Activated B cell treated with CpG ODN at 0.5 μM for 24 hours (primary cell): ENCODE data around the gene PSKH1. TPM values are rescaled to one million over a fixed set of nuclear protein-coding genes. Genes with fewer than 3 reads are reported as not detected.

Experiments used
- ATAC-seq: fragments of 200-7000 bp; cut with Tn5 transposase; one replicate; pipeline ENCODE4 v1.10.0; 2021; ENCODE audit warnings: low read depth, mild to moderate bottlenecking, moderate library complexity
- CTCF ChIA-PET: fragments of 350-600 bp; sonication (Branson Sonifier 250); formaldehyde crosslinking; loops from one replicate; lab custom pipeline; 2021; ENCODE audit warnings: antibody characterized with exemption; lab: Charles Lee
- POLR2A ChIA-PET: fragments of 350-600 bp; sonication (Branson Sonifier 250); formaldehyde crosslinking; loops from one replicate; lab custom pipeline; 2021; ENCODE audit warnings: antibody characterized with exemption; lab: Charles Lee
- DNase-seq: peaks from one replicate; pipeline ENCODE4 v3.0.0; 2022
- H3K27ac Mint-ChIP-seq: one replicate; pipeline ENCODE4 v1.8.0; 2020; ENCODE audit warnings: mixed read lengths
- H3K27me3 Mint-ChIP-seq: one replicate; pipeline ENCODE4 v1.8.0; 2021; ENCODE audit warnings: mixed read lengths
- H3K36me3 Mint-ChIP-seq: one replicate; pipeline ENCODE4 v1.8.0; 2021; ENCODE audit warnings: low read depth, mixed read lengths
- H3K4me1 Mint-ChIP-seq: one replicate; pipeline ENCODE4 v1.8.0; 2021; ENCODE audit warnings: mixed read lengths
- H3K4me3 Mint-ChIP-seq: one replicate; pipeline ENCODE4 v1.8.0; 2020; ENCODE audit warnings: mild to moderate bottlenecking, mixed read lengths
- H3K9me3 Mint-ChIP-seq: one replicate; pipeline ENCODE4 v1.8.0; 2020; ENCODE audit warnings: mixed read lengths
- intact Hi-C: fragments of 100-400 bp; cut with micrococcal nuclease; formaldehyde crosslinking; loops from one replicate; pipeline ENCODE4 v1.15.1; 2024
- total RNA-seq: library from RNA; stranded (reverse); gene quantifications from 2 replicates; pipeline ENCODE4 v1.2.3, GENCODE V29; 2022
- TF ChIP-seq, protein P1 (sequence below): fragments of 200-600 bp; IDR thresholded peaks from one replicate; pipeline ENCODE4 v1.8.0; 2022; ENCODE audit warnings: antibody characterized with exemption, mild to moderate bottlenecking

Gene PSKH1
- total RNA-seq, 1 donor from 2014 or later: 22.0 TPM

DNA sequence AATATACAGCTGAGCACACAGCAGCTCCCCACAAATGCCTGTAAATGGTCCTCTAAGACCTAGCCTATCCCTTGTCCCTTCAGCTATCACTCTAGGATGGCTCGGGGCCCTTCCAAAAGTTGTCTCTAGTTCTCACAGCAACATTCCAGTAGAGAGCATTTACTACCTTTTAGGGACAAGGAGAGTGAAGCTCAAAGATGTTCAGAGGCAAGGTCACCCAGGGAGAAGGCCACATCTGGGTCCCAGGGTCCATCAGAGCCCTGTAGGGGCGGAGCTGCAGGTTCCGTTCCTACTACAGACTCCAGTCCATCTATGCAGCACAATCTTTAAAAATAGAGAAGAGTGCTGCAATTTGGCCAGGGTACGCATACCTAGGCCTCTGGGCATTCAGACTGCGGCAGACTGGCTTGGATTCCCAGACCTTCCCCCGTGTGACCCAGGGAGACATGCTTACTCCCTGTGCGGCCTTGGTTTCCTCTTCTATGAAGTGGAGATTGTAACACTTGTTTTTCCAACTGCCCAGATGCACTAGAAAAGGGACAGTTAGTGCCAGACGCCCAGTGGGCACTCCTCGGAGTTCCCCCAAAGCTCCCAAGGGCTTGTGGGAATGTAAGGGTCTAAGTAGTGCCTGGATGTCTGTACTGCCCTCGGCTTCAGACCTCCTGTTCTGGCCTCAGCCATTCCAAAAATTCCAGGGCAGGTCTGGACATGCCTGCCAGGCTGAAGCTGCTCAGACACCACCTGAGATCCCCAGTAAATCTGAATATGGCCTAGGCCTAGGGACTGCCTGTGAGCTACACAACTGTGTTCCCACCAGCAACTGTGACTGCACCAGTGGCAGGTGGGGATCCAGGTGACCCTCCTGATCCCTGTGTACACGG is 72.9 kb downstream of the PSKH1 start:
- H3K27ac Mint-ChIP-seq: no peak overlapping the region
- ATAC-seq: no peak
- H3K36me3 Mint-ChIP-seq: peaks cover 19% of the 10 kb centered on the region
- H3K27me3 Mint-ChIP-seq: no peaks in the 10 kb centered on the region
- H3K9me3 Mint-ChIP-seq: no peaks in the 10 kb centered on the region
- ChIA-PET CTCF (interaction anchor here (0.5 to 1.5 kb wide), 4 partner anchors 75 to 275 kb away, joined by 3 read pairs; no protein-coding TSS in a partner anchor), POLR2A (interaction anchor here (0.6 to 1.5 kb wide), 3 partner anchors 30 to 255 kb away, joined by 3 to 9 read pairs (median 4); partner anchors contain the start of gene PSMB10)
- H3K4me3 Mint-ChIP-seq: no peak overlapping the region
- no peak for DNase-seq
- TF ChIP-seq, protein P1, sequence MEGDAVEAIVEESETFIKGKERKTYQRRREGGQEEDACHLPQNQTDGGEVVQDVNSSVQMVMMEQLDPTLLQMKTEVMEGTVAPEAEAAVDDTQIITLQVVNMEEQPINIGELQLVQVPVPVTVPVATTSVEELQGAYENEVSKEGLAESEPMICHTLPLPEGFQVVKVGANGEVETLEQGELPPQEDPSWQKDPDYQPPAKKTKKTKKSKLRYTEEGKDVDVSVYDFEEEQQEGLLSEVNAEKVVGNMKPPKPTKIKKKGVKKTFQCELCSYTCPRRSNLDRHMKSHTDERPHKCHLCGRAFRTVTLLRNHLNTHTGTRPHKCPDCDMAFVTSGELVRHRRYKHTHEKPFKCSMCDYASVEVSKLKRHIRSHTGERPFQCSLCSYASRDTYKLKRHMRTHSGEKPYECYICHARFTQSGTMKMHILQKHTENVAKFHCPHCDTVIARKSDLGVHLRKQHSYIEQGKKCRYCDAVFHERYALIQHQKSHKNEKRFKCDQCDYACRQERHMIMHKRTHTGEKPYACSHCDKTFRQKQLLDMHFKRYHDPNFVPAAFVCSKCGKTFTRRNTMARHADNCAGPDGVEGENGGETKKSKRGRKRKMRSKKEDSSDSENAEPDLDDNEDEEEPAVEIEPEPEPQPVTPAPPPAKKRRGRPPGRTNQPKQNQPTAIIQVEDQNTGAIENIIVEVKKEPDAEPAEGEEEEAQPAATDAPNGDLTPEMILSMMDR: no peak
- H3K4me1 Mint-ChIP-seq: peaks cover 28% of the 10 kb centered on the region
- intact Hi-C loops: no loop called here

DNA sequence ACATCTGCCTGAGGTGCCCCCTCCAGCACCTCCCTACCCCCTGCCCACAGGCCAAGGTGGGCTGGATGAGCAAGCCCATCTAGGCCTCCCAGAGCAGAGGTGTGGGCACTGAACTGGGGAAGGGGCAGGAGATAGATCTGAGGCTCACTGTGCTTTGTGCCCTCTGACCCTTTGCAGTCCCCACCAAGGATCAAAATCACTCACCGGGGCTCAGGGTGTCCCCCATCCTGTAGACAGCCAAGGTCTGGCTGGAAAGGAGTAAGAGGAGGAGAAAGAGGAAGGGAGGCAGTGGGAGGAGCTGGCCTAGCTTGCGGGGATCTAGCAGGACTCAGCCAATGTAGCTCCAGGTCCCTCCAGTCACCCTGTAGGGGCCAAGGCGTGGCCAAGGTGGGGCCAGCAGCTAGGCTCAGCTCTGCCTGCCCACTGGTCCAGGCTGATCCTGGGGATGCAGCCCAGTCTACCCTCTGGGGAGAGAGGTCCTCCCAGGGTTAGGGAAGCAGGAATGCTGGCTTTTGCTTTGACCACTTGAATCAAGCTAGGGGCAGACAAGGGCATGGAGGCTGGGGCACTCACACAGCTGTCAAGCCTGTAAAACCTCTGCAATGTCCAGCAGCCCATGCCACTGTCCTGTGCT is 73.6 kb downstream of the PSKH1 start:
- intact Hi-C loops: no loop called here
- Mint-ChIP-seq H3K36me3 (peaks cover 13% of the 10 kb centered on the region), H3K9me3 (no peaks in the 10 kb centered on the region), H3K27ac (no peak overlapping the region), H3K27me3 (no peaks in the 10 kb centered on the region), H3K4me3 (peak overlapping the region; percentile 96), H3K4me1 (peaks cover 28% of the 10 kb centered on the region)
- DNase-seq: no peak
- POLR2A ChIA-PET: interaction anchor here (0.6 to 3.0 kb wide), 3 partner anchors 30 to 254 kb away, joined by 4 to 25 read pairs (median 4); partner anchors contain the start of gene PSMB10
- TF ChIP-seq, protein P1: no peak
- ATAC-seq: no peak
- CTCF ChIA-PET: interaction anchor here (0.6 to 1.8 kb wide), 2 partner anchors 74 kb away, joined by 3 to 5 read pairs; no protein-coding TSS in a partner anchor

DNA sequence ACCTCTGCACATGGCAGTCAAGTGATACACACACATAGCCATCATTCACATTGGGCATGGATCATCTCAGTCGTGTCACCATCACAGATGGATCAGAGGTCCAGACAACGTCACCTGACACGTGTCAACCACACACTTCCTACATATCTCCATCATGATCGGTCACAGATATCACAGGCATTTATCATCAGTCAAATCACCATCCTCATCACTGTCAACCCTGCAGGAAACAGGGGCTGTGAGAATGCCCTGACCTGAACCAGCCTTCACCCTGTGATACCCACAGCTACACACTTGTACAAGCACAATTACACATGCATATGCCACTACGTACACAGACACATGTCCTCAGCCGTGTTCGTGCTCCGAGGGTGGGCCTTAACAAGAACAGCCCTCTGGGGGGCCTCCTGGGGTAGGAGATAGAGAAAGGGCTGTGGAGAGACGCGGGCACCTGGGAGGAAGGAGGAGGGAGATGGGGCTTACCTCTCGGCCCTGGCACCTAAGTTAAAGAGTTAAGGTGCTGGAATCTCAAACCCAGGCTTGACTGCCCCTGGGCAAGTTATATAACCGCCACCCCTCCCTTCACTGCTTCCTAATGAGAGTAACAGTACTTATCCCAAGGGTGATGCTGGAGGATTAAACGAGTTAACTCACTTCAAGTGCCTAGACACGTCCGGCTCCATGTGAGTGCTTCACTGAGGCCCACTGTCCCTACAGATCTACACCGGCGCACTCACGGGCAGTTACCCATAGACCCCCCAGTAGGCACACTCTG is 74.3 kb downstream of the PSKH1 start:
- H3K9me3 Mint-ChIP-seq: no peaks in the 10 kb centered on the region
- peak overlapping the region; percentile 80 for H3K27ac Mint-ChIP-seq
- intact Hi-C loops: no loop called here
- TF ChIP-seq, protein P1: no peak
- DNase-seq: no peak
- POLR2A ChIA-PET: interaction anchor here (0.7 to 3.0 kb wide), 4 partner anchors 27 to 164 kb away, joined by 3 to 25 read pairs (median 4); partner anchors contain the start of genes PSMB10, RANBP10 and TSNAXIP1
- H3K4me1 Mint-ChIP-seq: peaks cover 28% of the 10 kb centered on the region
- peak overlapping the region; percentile 96 for H3K4me3 Mint-ChIP-seq
- CTCF ChIA-PET: interaction anchor here (0.6 to 1.8 kb wide), 2 partner anchors 73 to 166 kb away, joined by 3 to 5 read pairs; no protein-coding TSS in a partner anchor
- H3K27me3 Mint-ChIP-seq: no peaks in the 10 kb centered on the region
- no peak for ATAC-seq
- peaks cover 7% of the 10 kb centered on the region for H3K36me3 Mint-ChIP-seq

DNA sequence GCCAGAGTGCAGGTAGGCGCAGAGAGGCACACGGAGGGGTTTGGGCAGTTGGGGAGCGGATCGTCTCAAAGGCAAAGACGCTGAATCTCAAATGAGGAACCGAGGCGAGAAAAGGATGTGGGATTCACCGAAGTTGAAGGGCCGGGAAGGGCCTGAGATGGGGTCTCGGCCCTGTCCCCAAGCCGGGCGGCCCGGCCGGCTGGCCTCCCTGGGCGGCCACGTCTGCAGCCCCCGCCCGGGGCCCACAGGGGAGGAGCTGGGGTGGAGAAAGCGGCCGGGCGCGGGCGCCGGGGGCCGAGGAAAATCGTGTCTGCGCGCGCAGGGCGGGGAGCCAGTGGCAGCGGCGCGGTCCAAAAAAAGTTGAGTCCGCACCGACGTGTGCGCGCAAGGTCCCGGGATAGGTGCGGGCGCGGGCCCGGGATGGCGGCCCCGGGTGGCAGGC is 74.9 kb downstream of the PSKH1 start:
- peak; percentile 44 for DNase-seq
- TF ChIP-seq, protein P1: no peak
- H3K36me3 Mint-ChIP-seq: peaks cover 4% of the 10 kb centered on the region
- H3K9me3 Mint-ChIP-seq: no peaks in the 10 kb centered on the region
- intact Hi-C loops: loop anchor here (1.0 to 2.0 kb wide), 7 partner anchors 17 to 162 kb away; partner anchors contain the start of genes DDX28, DUS2, PSKH1 and PSMB10
- CTCF ChIA-PET: interaction anchor here (0.6 to 1.8 kb wide), 2 partner anchors 73 to 166 kb away, joined by 3 to 5 read pairs; no protein-coding TSS in a partner anchor
- peaks cover 28% of the 10 kb centered on the region for H3K4me1 Mint-ChIP-seq
- no peaks in the 10 kb centered on the region for H3K27me3 Mint-ChIP-seq
- peak overlapping the region; percentile 96 for H3K4me3 Mint-ChIP-seq
- ATAC-seq: peak; percentile 12
- peak overlapping the region; percentile 80 for H3K27ac Mint-ChIP-seq
- POLR2A ChIA-PET: interaction anchor here (0.7 to 3.0 kb wide), 3 partner anchors 26 to 162 kb away, joined by 3 to 25 read pairs (median 3); partner anchors contain the start of genes PSMB10, RANBP10 and TSNAXIP1
